ENCODE data around the gene ITPK1.
"Not testable (repeated sequence)": the region's sequence is repeated elsewhere in the genome, so short reads cannot be mapped to it uniquely, and the experiment has no call there.

The ITPK1 gene

DNA sequence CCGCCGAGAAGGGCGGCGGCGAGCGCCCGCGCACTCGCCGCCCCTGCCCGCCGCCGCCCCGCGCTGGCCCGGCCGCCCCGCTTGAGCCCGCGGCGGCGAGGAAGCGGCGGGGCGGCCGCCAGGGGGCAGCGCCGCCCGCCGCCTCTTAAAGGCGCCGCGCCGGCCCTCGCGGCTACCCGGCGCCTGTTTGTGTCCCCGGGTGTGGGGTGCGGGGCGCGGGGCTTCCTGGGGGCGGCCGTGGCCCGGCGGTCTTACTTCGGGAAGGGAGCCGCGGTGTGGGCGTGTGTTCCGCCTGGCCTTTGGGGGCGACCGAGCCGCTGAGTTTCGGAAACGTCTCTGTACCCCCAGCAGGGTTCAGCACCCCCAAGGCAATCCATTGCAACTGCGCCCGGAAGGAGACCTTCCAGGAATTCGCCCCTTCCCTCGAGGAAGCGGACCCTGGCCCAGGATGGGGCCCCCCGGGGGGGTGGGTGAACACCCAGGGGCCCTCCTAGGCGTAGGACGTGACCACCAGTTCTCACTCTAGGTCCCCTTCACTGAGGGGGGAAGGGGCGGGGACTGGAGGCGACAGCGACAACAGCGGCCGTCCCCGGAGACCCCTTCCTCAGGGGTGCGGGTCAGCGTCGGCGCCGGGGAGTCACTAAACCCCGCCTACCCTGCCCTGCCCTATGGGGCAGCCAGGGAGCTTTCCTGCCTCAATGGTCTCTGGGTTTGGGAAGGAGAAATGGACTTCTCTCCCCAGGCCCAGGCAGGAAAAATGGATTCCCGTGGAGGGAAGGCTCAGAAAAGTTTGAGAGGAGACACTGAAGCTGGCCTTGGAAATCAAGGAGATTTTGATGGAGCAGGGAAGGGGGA, at the start of gene ITPK1:
Gene ITPK1, minus strand, starts transcription at position 105 of the 855 bp plus-strand sequence. CDS start 762 bp downstream, outside the sequence.
- peak; percentile 62 for DNase-seq

- no peak for DNase-seq
Observed at GRCh38 chr14:93163564-93163963, 47.8 kb upstream of the ITPK1 start.

DNA sequence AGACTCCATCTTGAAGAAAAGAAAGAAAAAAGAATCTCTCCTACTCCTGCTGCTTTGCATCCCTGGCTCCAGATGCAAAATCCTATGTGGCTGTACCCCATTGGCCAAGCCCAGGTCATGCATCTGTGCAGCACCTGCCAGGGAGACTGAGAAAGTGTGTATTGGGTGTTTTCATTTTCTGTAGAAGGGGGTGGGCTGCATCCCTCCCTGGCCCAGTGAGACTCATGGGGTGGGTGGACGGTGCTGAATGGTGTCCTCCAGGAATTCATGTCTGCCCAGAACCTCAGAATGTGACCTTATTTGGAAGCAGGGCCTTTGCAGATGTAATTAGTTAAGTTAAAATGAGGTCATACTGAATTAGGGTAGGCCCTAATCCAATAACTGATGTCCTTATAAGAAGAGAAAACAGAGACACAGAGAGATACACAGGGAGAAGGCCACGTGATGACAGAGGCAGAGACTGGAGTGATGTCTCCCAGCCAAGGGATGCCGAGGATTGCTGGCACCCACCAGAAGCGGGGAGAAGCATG, 45.8 kb upstream of the ITPK1 start:
- no peak for DNase-seq

GRCh38 chr14:93160353-93160801, 44.7 kb upstream of the ITPK1 start:
- DNase-seq = no peak

DNA sequence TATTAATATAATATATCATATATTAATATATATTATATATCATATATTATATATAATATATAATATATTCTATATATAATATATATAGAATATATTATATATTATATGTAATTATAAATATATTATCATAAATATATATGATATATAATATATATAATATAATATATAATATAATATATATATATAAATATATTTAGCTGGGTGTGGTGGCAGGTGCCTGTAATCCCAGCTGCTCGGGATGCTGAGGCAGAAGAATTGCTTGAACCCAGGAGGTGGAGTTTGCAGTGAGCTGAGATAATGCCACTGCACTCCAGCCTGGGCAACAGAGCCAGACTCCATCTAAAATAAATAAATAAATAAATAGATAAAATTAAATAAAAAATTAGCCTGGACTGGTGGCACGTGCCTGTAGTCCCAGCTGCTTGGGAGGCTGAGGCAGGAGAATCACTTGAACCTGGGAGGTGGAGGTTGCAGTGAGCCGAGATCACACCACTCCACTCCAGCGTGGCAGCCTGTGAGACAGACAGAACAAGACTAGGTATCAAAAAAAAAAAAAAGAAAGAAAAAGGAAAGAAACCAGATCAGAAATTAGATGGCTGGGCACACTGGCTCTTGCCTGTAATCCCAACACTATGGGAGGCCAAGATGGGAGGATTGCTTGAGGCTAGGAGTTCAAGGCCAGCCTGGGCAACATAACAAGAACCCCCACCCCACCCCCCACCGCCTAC, 44.1 kb upstream of the ITPK1 start:
- not testable (repeated sequence) for DNase-seq

DNA sequence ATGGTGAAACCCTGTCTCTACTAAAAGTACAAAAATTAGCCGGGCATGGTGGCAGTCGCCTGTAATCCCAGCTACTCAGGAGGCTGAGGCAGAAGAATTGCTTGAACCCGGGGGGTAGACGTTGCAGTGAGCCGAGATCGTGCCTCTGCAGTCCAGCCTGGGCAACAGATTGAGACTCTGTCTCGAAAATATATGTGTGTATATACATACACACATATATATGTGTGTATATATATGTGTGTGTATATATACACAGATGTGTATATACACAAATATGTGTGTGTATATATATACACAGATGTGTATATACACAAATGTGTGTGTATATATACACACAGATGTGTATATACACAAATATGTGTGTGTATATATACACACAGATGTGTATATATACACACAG, 42.6 kb upstream of the ITPK1 start:
- not testable (repeated sequence) for DNase-seq

- DNase-seq = no peak
Observed at GRCh38 chr14:93156693-93157369, 41.1 kb upstream of the ITPK1 start.

- no peak for DNase-seq
Observed at GRCh38 chr14:93155667-93156066, 39.9 kb upstream of the ITPK1 start.

- no peak for DNase-seq
Observed at GRCh38 chr14:93153121-93153520, 37.4 kb upstream of the ITPK1 start.

GRCh38 chr14:93150227-93151208, 34.8 kb upstream of the ITPK1 start:
- DNase-seq = no peak

DNA sequence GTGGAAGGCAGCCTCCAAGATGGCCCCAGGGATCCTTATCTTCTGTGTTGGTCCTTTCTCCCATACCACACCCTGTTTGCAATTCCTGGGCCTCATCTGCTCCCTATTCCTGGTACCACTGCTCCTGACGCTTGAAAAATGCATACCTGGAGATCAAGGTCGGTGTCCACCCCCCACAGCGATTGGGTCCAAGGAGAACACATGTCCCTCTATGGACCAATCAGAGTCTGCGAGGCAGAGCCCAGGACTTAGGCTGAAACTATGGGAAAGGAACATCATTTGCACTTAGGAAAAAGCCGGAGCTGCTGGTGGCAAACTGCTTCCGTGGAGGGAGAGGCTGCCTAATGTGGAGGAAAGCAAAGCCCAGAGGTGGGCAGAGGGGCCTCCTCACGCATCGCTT, 33.3 kb upstream of the ITPK1 start:
- no peak for DNase-seq

DNA sequence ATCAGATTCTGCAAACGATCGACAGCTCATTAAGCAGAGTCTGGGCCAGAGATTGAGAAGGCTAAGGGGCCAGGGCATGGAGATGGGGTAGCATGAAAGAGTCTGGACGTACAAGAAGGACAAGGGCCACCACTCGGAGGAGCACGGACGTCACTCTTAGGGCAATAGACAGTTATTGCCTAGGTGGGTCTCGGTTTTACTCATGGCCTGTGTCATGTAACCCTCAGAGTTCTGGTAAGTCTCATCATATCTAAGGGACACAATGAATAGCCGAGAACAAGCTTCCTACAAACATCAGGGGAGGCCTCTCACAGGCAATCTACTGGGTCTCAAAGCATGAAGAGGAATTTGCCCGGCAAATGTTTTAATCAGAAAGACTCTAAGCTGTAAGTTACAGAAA, 30.4 kb upstream of the ITPK1 start:
- no peak for DNase-seq

DNA sequence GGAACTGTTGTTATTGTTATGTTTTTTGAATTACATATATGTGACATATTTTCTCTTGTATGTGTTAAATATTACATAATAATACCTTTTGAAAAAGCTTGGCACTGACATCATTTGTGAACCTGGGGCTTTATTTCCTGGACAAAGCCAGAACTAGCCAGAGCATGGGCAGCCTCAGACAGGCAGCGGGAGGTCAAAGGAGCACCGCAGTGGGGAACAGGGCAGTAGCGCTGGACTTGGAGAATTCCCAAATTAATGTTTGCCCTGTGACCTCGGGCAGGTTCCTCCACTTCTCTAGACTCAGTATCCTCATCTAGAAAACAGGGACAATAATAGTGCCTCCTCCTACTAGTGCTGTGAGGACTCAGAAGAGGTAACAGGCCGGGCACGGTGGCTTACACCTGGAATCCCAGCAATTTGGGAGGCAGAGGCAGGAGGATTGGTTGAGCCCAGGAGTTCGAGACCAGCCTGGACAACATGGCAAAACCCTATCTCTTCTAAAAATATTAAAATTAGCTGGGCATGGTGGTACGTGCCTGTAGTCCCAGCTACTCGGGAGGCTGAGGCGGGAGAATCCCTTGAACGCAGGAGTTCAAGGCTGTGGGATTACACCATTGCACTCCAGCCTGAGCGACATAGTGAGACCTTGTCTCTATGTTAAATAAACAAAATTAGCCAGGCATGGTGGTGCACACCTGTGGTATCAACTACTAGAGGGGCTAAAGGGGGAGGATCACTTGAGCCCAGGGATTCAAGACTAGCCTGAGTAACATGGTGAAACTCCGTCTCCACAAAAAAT, 27.3 kb upstream of the ITPK1 start:
- no peak for DNase-seq

- no peak for DNase-seq
Observed at GRCh38 chr14:93137864-93138263, 22.1 kb upstream of the ITPK1 start.

DNA sequence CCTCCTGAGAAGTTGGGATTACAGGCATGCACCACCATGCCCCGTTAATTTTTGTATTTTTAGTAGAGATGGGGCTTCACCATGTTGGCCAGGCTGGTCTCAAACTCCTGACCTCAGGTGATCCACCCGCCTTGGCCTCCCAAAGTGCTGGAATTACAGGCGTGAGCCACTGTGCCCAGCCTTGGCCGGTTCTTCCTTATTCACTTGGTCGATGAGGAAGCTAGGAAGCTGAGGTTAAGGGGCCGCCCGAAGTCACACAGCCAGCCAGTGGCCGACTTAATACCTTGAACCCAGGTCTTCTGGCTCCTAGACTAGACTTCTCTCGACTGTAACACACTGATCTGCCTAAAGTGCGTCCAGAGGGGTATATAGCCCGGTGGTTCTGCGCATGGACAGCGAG, 20.8 kb upstream of the ITPK1 start:
- DNase-seq = not testable (repeated sequence)

DNA sequence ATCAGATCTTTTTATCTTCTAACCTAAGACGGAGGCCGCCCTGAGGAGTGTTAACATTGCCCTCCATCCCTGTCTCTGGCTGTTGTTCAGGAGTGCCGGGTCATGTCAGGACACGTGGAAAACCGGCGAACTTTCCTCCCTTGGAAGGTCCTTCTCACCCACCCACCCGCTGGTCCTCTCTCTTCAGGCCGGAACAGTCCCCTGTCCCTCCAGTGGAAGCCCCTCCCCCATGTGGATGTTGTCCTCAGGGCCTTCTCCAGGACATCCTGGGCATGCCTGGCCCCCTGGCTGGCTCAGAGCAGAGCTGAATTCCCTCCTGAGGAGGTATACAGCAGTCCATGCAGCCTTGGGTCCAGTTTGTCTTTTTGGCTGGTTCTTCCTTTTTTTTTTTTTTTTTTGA, 20.3 kb upstream of the ITPK1 start:
- no peak for DNase-seq

GRCh38 chr14:93135399-93135798, 19.7 kb upstream of the ITPK1 start:
- no peak for DNase-seq

DNA sequence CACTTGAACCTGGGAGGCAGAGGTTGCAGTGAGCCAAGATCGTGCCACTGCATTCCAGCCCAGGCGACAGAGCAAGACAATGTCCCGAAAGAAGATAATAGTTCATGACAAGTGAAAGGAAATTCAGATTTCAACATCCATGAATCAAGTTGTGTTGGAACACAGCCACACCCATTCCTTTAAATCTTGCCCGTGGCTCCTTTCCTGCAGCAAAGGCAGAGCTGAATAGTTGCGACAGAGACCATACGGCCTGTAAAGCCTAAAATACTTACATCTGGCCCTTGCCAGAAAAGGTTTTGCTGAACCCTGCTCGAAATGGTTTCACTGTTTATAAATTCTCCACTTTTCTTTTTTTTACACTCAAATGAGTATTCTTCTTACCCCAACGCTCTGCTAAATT, 17.7 kb upstream of the ITPK1 start:
- DNase-seq = peak; percentile 63

GRCh38 chr14:93132472-93133065, 16.8 kb upstream of the ITPK1 start:
- DNase-seq = peak; percentile 13

DNA sequence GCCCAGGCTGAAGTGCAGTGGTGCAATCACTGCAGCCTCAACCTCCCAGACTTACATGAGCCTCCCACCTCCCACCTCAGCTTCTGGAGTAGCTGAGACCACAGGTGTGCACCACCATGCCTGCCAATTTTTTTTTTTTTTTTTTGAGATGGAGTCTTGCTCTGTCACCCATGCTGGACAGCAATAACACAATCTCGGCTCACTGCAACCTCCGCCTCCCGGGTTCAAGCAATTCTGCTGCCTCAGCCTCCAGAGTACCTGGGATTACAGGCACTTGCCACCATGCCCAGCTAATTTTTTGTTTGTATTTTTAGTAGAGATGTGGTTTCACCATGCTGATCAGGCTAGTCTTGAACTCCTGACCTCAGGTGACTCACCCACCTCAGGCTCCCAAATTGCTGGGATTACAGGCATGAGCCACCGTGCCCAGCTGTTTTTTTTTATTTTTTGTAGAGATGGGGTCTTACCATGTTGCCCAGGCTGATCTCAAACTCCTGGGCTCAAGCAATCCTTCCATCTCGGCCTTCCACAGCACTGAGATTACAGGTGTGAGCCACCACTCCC, 15.6 kb upstream of the ITPK1 start:
- DNase-seq = not testable (repeated sequence)
